Breast epithelium (tissue), 3 donors: ENCODE results near the gene RSPH9.

Experiments used
- POLR2AphosphoS5 ChIP-seq, 3 donors: sonication (generic); formaldehyde crosslinking; IDR thresholded peaks; one replicate each; pipeline ENCODE4 v1.6.1; 2017; ENCODE audit warnings: antibody characterized with exemption in 3 of 3
- TF ChIP-seq, protein P1 (sequence below), 3 donors: fragments of 450-650 bp; IDR thresholded peaks; one replicate each; pipeline ENCODE4 v1.5.1; 2016 to 2017; ENCODE audit warnings: antibody characterized with exemption in 3 of 3, mild to moderate bottlenecking in 3 of 3, moderate library complexity in 3 of 3

DNA sequence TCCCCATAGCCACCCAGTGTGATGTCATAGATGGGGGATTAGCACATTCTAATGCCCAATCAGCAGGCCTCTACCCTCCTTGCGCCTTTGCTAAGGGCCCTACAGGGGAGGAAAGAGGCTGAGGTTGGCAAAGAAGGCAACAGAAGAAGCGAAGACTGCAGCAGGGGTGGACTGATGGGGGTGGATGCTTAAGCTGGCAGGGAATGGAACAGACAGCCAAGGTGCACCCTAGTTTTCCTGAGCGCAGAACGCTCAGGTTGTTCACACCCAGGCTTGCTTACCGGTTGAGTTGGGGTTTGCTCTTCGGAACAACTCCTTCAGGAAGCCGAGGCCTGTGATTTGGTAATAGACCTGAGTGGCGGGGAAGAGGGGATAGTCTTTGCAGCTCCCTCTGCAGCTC lies 30.1 kb downstream of the RSPH9 start:
- TF ChIP-seq POLR2AphosphoS5 (IDR thresholded peaks at IDR 0.05): no peak
- TF ChIP-seq, protein P1, sequence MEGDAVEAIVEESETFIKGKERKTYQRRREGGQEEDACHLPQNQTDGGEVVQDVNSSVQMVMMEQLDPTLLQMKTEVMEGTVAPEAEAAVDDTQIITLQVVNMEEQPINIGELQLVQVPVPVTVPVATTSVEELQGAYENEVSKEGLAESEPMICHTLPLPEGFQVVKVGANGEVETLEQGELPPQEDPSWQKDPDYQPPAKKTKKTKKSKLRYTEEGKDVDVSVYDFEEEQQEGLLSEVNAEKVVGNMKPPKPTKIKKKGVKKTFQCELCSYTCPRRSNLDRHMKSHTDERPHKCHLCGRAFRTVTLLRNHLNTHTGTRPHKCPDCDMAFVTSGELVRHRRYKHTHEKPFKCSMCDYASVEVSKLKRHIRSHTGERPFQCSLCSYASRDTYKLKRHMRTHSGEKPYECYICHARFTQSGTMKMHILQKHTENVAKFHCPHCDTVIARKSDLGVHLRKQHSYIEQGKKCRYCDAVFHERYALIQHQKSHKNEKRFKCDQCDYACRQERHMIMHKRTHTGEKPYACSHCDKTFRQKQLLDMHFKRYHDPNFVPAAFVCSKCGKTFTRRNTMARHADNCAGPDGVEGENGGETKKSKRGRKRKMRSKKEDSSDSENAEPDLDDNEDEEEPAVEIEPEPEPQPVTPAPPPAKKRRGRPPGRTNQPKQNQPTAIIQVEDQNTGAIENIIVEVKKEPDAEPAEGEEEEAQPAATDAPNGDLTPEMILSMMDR (IDR thresholded peaks at IDR 0.05): no peak
